MCF 10A (cell line): ENCODE results near the gene ADCK1. TPM values are rescaled to one million over a fixed set of nuclear protein-coding genes. Genes with fewer than 3 reads are reported as not detected.

Experiments used
- BruUV-seq: library from RNA; stranded (reverse); fragments of 400-500 nt; replicated peaks from 2 replicates; lab custom pipeline; 2021; lab: Mats Ljungman, UMichigan
- CTCF ChIA-PET: fragments of 300-600 bp; sonication (Branson Sonifier 250); formaldehyde crosslinking; extraction: SDS; loops from one replicate; lab custom pipeline; 2021; ENCODE audit warnings: antibody characterized with exemption, inconsistent platforms; lab: Yijun Ruan, JAX
- POLR2A ChIA-PET: fragments of 300-600, 350-650 bp; sonication (Branson Sonifier 250); formaldehyde crosslinking; extraction: SDS; loops from one replicate; lab custom pipeline; 2020; ENCODE audit warnings: antibody characterized with exemption, inconsistent platforms; lab: Yijun Ruan, JAX
- DNase-seq: peaks from one replicate; pipeline ENCODE4 v3.0.0-alpha.2; 2018; ENCODE audit not compliant: unreplicated experiment
- H3K27ac Mint-ChIP-seq: one replicate; pipeline ENCODE4 v1.8.0; 2022; ENCODE audit warnings: mild to moderate bottlenecking, low read depth, mixed read lengths; ENCODE audit not compliant: unreplicated experiment
- H3K27me3 Mint-ChIP-seq: one replicate; pipeline ENCODE4 v1.8.0; 2022; ENCODE audit warnings: mixed read lengths; ENCODE audit not compliant: insufficient read depth, unreplicated experiment
- H3K36me3 Mint-ChIP-seq: one replicate; pipeline ENCODE4 v1.8.0; 2022; ENCODE audit warnings: mild to moderate bottlenecking, moderate library complexity, mixed read lengths; ENCODE audit not compliant: insufficient read depth, unreplicated experiment
- H3K4me1 Mint-ChIP-seq: one replicate; pipeline ENCODE4 v1.8.0; 2022; ENCODE audit warnings: mixed read lengths; ENCODE audit not compliant: insufficient read depth, unreplicated experiment
- H3K4me3 Mint-ChIP-seq: one replicate; pipeline ENCODE4 v1.8.0; 2022; ENCODE audit warnings: mild to moderate bottlenecking, moderate library complexity, mixed read lengths; ENCODE audit not compliant: unreplicated experiment
- H3K9me3 Mint-ChIP-seq: one replicate; pipeline ENCODE4 v1.8.0; 2022; ENCODE audit warnings: mixed read lengths; ENCODE audit not compliant: unreplicated experiment
- intact Hi-C: fragments of 100-400 bp; cut with micrococcal nuclease; formaldehyde crosslinking; loops from 2 replicates; pipeline ENCODE4 v1.14.1; 2022
- total RNA-seq: library from RNA; stranded (reverse); gene quantifications from 2 replicates; pipeline ENCODE4 v1.2.3, GENCODE V29; 2022
- TF ChIP-seq, protein P1 (sequence below): fragments of 200-600 bp; IDR thresholded peaks from one replicate; pipeline ENCODE4 v1.8.0; 2022; ENCODE audit warnings: antibody characterized with exemption, mild to moderate bottlenecking; ENCODE audit not compliant: unreplicated experiment

ADCK1 gene
- total RNA-seq, 1 experiment from 2014 or later = 7.0 TPM

GRCh38 chr14:77830692-77831091 lies 30.8 kb downstream of the ADCK1 start:
- Mint-ChIP-seq H3K27ac (no peak overlapping the region), H3K4me3 (no peak overlapping the region), H3K9me3 (no peaks in the 10 kb centered on the region), H3K4me1 (no peaks in the 10 kb centered on the region), H3K27me3 (no peaks in the 10 kb centered on the region), H3K36me3 (peaks cover 26% of the 10 kb centered on the region)
- CTCF ChIA-PET = interaction anchor here (0.7 to 1.1 kb wide), 2 partner anchors 15 to 389 kb away, joined by 3 read pairs; no protein-coding TSS in a partner anchor
- no peak for DNase-seq
- POLR2A ChIA-PET = no interaction called here
- intact Hi-C loops = no loop called here
- no TSS peak for BruUV-seq
- TF ChIP-seq, protein P1, sequence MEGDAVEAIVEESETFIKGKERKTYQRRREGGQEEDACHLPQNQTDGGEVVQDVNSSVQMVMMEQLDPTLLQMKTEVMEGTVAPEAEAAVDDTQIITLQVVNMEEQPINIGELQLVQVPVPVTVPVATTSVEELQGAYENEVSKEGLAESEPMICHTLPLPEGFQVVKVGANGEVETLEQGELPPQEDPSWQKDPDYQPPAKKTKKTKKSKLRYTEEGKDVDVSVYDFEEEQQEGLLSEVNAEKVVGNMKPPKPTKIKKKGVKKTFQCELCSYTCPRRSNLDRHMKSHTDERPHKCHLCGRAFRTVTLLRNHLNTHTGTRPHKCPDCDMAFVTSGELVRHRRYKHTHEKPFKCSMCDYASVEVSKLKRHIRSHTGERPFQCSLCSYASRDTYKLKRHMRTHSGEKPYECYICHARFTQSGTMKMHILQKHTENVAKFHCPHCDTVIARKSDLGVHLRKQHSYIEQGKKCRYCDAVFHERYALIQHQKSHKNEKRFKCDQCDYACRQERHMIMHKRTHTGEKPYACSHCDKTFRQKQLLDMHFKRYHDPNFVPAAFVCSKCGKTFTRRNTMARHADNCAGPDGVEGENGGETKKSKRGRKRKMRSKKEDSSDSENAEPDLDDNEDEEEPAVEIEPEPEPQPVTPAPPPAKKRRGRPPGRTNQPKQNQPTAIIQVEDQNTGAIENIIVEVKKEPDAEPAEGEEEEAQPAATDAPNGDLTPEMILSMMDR = no peak

- ChIA-PET CTCF (interaction anchor here (1.0 kb wide), 1 partner anchor 29 kb away, joined by 3 read pairs; no protein-coding TSS in a partner anchor), POLR2A (no interaction called here)
- DNase-seq = no peak
- no peaks in the 10 kb centered on the region for H3K4me1 Mint-ChIP-seq
- TF ChIP-seq, protein P1 = no peak
- no peaks in the 10 kb centered on the region for H3K27me3 Mint-ChIP-seq
- H3K4me3 Mint-ChIP-seq = no peak overlapping the region
- H3K27ac Mint-ChIP-seq = no peak overlapping the region
- no peaks in the 10 kb centered on the region for H3K9me3 Mint-ChIP-seq
- intact Hi-C loops = no loop called here
- BruUV-seq = no TSS peak
- peaks cover 20% of the 10 kb centered on the region for H3K36me3 Mint-ChIP-seq
Measured at GRCh38 chr14:77832297-77832696, 32.4 kb downstream of the ADCK1 start.

DNA sequence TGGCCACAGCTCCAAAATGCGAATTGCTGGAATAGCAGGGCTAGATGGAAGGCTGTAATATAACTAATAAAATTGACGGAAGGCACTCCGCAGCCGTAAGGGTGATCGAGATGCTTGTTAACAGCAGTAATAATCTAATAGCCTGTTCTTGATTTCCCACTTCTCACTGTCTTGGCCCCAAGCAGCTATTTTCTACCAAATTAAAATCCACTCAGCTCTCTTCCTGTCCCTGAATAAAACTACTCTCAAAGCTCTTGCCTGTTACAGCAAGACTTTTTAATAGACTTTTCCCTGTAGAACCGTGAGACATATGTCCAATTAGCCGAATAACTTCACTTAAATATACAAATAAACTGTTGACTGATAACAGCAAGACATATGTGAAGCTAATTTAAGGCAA lies 38.0 kb downstream of the ADCK1 start:
- CTCF ChIA-PET = interaction anchor here (1.4 kb wide), 2 partner anchors 21 to 24 kb away, joined by 3 to 5 read pairs; no protein-coding TSS in a partner anchor
- Mint-ChIP-seq H3K9me3 (no peaks in the 10 kb centered on the region), H3K4me3 (no peak overlapping the region), H3K27me3 (no peaks in the 10 kb centered on the region), H3K27ac (no peak overlapping the region), H3K36me3 (peaks cover 6% of the 10 kb centered on the region), H3K4me1 (no peaks in the 10 kb centered on the region)
- DNase-seq = no peak
- TF ChIP-seq, protein P1 = no peak
- POLR2A ChIA-PET = no interaction called here
- intact Hi-C loops = no loop called here
- no TSS peak for BruUV-seq

GRCh38 chr14:77838831-77839511 lies 39.1 kb downstream of the ADCK1 start:
- no peak for DNase-seq
- POLR2A ChIA-PET = no interaction called here
- intact Hi-C loops = no loop called here
- TF ChIP-seq, protein P1 = no peak
- Mint-ChIP-seq H3K4me1 (no peaks in the 10 kb centered on the region), H3K27ac (no peak overlapping the region), H3K27me3 (no peaks in the 10 kb centered on the region), H3K4me3 (no peak overlapping the region), H3K9me3 (no peaks in the 10 kb centered on the region), H3K36me3 (peaks cover 11% of the 10 kb centered on the region)
- BruUV-seq = no TSS peak
- CTCF ChIA-PET = interaction anchor here (0.6 to 1.1 kb wide), 3 partner anchors 23 to 191 kb away, joined by 3 to 6 read pairs (median 4); no protein-coding TSS in a partner anchor
